GM12864 (cell line): ENCODE measurements around the gene SEMA5A.

Experiments
- DNase-seq: peaks from one replicate; pipeline ENCODE4 v3.0.0-alpha.2; 2011; ENCODE audit warnings: low read depth
- H3K4me3 ChIP-seq: 2 replicates; pipeline ENCODE4 v1.5.1; 2011; ENCODE audit warnings: mild to moderate bottlenecking, low read depth, low read length, control low read depth
- CTCF ChIP-seq: IDR thresholded peaks from 2 replicates; pipeline ENCODE4 v1.5.1; 2011; ENCODE audit warnings: low read depth, mild to moderate bottlenecking, moderate library complexity, low read length, control low read depth, inconsistent platforms; ENCODE audit errors: missing control alignments

The SEMA5A gene

GRCh38 chr5:9264301-9264700 is 281.6 kb downstream of the SEMA5A start:
- DNase-seq: no peak
- TF ChIP-seq CTCF: no peak
- H3K4me3 ChIP-seq: no peak overlapping the region

GRCh38 chr5:9263656-9264055 is 282.2 kb downstream of the SEMA5A start:
- TF ChIP-seq CTCF: no peak
- no peak overlapping the region for H3K4me3 ChIP-seq
- no peak for DNase-seq

GRCh38 chr5:9251379-9251980 is 294.4 kb downstream of the SEMA5A start:
- no peak for DNase-seq
- no peak overlapping the region for H3K4me3 ChIP-seq
- no peak for TF ChIP-seq CTCF

- TF ChIP-seq CTCF: no peak
- H3K4me3 ChIP-seq: no peak overlapping the region
- no peak for DNase-seq
Observed at GRCh38 chr5:9249231-9249630, 296.6 kb downstream of the SEMA5A start.

GRCh38 chr5:9245071-9245470 is 300.8 kb downstream of the SEMA5A start:
- no peak for TF ChIP-seq CTCF
- no peak overlapping the region for H3K4me3 ChIP-seq
- no peak for DNase-seq

- no peak for DNase-seq
- H3K4me3 ChIP-seq: no peak overlapping the region
- no peak for TF ChIP-seq CTCF
Observed at GRCh38 chr5:9244417-9244816, 301.5 kb downstream of the SEMA5A start.

- no peak for DNase-seq
- no peak overlapping the region for H3K4me3 ChIP-seq
- TF ChIP-seq CTCF: no peak
Observed at GRCh38 chr5:9241479-9242305, 304.2 kb downstream of the SEMA5A start.
